Endothelial cell of umbilical vein (primary cell): ENCODE results near the gene TOX2.

ENCODE experiments used
- POLR2A ChIP-seq: IDR thresholded peaks from 2 replicates; pipeline ENCODE4 v1.6.1; 2012; ENCODE audit warnings: low read depth, mild to moderate bottlenecking, control low read depth, low read length
- POLR2AphosphoS5 ChIP-seq: IDR thresholded peaks from 2 replicates; pipeline ENCODE4 v1.6.1; 2012; ENCODE audit warnings: low read depth, mild to moderate bottlenecking, control low read depth, low read length, moderate library complexity; ENCODE audit not compliant: insufficient read depth

DNA sequence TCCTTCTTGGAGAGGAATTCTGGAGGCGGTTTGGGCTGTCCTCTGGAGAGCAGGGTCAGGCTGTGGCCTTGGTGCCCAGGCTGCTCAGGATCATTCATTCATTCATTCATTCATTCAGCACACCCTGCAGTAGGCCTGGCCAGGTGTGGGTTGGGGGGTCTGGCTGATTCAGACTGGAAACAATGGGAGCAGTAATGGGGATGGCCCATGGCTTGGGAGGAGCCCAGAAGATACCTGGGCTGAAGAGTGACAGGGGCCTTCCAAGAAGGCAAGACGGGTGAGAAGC is 31.5 kb downstream of the TOX2 start:
- TF ChIP-seq POLR2A (no peak), POLR2AphosphoS5 (no peak)
